OCI-LY7 (cell line): ENCODE data around the gene BDH1.
"Not testable (repeated sequence)": the region's sequence is repeated elsewhere in the genome, so short reads cannot be mapped to it uniquely, and the experiment has no call there.

Experiments used
- CTCF ChIP-seq: fragments of 200-600 bp; sonication (generic); conservative IDR thresholded peaks from 2 replicates; pipeline ENCODE4 v1.5.1; 2014; ENCODE audit warnings: mild to moderate bottlenecking, antibody characterized with exemption, low read length, moderate library complexity, mixed read lengths
- EZH2phosphoT487 ChIP-seq: fragments of 200-600 bp; sonication (generic); IDR thresholded peaks from 2 replicates; pipeline ENCODE4 v1.6.1; 2018; ENCODE audit warnings: low read depth, borderline replicate concordance, mild to moderate bottlenecking, mixed run types, antibody characterized with exemption, low read length, moderate library complexity, mixed read lengths

GRCh38 chr3:197571074-197571879, 15.5 kb upstream of the BDH1 start:
- not testable (repeated sequence) for TF ChIP-seq CTCF, EZH2phosphoT487
